ENCODE measurements around the gene ZSCAN16.

DNA sequence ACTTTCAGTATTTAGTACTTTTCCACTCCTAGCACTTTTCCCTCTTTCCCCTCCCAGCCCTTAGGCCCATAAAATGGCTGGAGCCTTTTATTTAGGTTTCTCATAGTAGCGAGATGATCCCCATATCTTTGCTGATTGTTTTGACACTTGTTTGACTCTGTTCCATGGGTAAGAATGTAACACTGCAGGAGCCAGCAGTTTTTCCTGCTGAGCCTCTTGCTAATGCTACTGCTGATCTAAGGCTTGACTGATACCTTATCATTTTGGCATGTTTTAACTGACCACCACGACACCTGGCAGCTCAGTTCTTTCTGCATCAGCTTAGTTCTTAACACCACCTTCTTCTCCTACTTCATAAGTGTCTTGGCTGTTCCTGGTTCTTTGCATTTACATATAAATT is 46.9 kb downstream of the ZSCAN16 start:
- no peak for TF ChIP-seq ZNF274 (IDR thresholded peaks at IDR 0.05; ENCODE audit: low read depth, low read length)
- TF ChIP-seq SUZ12 (IDR thresholded peaks at IDR 0.05; ENCODE audit: extremely low read depth, insufficient read depth, insufficient read length) = no peak
- TF ChIP-seq YY1 (IDR thresholded peaks at IDR 0.05; ENCODE audit: insufficient read depth, insufficient read length) = no peak
